NCI-H1694 treated with DMSO at 0.1 percent for 48 hours (cell line): ENCODE data around the gene TRIM32.

Experiments used
- DNase-seq: peaks from one replicate; lab custom pipeline; 2025; lab: John Stamatoyannopoulos, UW

The TRIM32 gene

GRCh38 chr9:116687074-116687753 is at the start of gene TRIM32:
Gene TRIM32 (plus strand): TSS chr9:116687305. CDS start chr9:116697743, 10,438 bp downstream.
- DNase-seq = peak; percentile 68

- DNase-seq = no peak
Observed at GRCh38 chr9:116639251-116639741, 47.8 kb upstream of the TRIM32 start.

GRCh38 chr9:116641292-116642059 is 45.6 kb upstream of the TRIM32 start:
- DNase-seq = no peak

GRCh38 chr9:116643691-116644090 is 43.4 kb upstream of the TRIM32 start:
- no peak for DNase-seq

GRCh38 chr9:116644091-116644688 is 42.9 kb upstream of the TRIM32 start:
- no peak for DNase-seq

- DNase-seq = no peak
Observed at GRCh38 chr9:116646661-116647514, 40.2 kb upstream of the TRIM32 start.

- DNase-seq = no peak
Observed at GRCh38 chr9:116647515-116647809, 39.6 kb upstream of the TRIM32 start.

- DNase-seq = no peak
Observed at GRCh38 chr9:116653348-116654058, 33.6 kb upstream of the TRIM32 start.

- no peak for DNase-seq
Observed at GRCh38 chr9:116654059-116654355, 33.1 kb upstream of the TRIM32 start.

- DNase-seq = no peak
Observed at GRCh38 chr9:116656501-116656971, 30.6 kb upstream of the TRIM32 start.

GRCh38 chr9:116656977-116657376 is 30.1 kb upstream of the TRIM32 start:
- no peak for DNase-seq

- no peak for DNase-seq
Observed at GRCh38 chr9:116658265-116658664, 28.8 kb upstream of the TRIM32 start.

GRCh38 chr9:116661037-116661954 is 25.8 kb upstream of the TRIM32 start:
- peak; percentile 62 for DNase-seq

GRCh38 chr9:116662646-116663310 is 24.3 kb upstream of the TRIM32 start:
- DNase-seq = no peak

GRCh38 chr9:116663581-116663980 is 23.5 kb upstream of the TRIM32 start:
- DNase-seq = no peak

- no peak for DNase-seq
Observed at GRCh38 chr9:116668970-116669695, 18.0 kb upstream of the TRIM32 start.

GRCh38 chr9:116671605-116672004 is 15.5 kb upstream of the TRIM32 start:
- no peak for DNase-seq

- DNase-seq = no peak
Observed at GRCh38 chr9:116673375-116673774, 13.7 kb upstream of the TRIM32 start.
